GM12874 (cell line): ENCODE measurements around the gene CTU2.

Experiments used
- TF ChIP-seq, protein P1 (sequence below): IDR thresholded peaks from 2 replicates; pipeline ENCODE4 v1.5.1; 2011; ENCODE audit warnings: low read depth, mild to moderate bottlenecking, control low read depth, low read length, moderate library complexity; ENCODE audit not compliant: insufficient read depth

The CTU2 gene

DNA sequence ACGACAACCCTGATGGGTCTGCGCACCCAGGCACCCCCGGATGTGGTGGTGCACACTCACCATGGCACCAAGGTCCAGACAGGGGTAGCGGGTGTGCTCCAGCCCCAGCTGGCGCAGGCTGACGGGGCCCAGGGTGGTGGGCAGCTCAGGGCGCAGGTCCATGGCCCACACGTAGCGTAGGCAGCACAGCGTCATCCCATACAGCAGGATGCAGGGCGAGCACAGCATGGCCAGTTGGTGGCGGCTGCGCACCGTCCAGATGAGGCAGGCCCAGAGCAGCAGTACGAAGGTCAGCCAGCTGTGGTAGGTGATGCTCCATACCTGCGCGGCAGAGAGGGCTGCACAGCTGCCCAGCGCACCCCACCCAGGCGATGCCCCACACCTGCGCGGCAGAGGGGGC lies 29.8 kb downstream of the CTU2 start:
- TF ChIP-seq, protein P1, sequence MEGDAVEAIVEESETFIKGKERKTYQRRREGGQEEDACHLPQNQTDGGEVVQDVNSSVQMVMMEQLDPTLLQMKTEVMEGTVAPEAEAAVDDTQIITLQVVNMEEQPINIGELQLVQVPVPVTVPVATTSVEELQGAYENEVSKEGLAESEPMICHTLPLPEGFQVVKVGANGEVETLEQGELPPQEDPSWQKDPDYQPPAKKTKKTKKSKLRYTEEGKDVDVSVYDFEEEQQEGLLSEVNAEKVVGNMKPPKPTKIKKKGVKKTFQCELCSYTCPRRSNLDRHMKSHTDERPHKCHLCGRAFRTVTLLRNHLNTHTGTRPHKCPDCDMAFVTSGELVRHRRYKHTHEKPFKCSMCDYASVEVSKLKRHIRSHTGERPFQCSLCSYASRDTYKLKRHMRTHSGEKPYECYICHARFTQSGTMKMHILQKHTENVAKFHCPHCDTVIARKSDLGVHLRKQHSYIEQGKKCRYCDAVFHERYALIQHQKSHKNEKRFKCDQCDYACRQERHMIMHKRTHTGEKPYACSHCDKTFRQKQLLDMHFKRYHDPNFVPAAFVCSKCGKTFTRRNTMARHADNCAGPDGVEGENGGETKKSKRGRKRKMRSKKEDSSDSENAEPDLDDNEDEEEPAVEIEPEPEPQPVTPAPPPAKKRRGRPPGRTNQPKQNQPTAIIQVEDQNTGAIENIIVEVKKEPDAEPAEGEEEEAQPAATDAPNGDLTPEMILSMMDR, result no peak

DNA sequence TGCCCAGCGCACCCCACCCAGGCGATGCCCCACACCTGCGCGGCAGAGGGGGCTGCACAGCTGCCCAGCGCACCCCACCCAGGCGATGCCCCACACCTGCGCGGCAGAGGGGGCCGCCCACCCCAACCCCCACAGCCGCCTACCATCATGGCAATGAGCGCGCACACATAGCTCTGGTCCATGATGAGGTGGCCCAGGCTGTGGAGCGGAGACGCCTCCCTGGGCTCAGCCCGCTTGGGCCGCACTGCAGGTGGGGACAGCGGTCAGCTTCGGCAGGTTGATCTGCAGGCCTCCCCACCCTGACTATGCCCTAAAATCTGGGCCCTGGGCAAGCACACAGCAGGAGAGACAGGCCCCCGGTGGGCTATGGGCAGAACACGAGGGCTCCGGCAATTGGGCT lies 30.2 kb downstream of the CTU2 start:
- TF ChIP-seq, protein P1, result no peak

DNA sequence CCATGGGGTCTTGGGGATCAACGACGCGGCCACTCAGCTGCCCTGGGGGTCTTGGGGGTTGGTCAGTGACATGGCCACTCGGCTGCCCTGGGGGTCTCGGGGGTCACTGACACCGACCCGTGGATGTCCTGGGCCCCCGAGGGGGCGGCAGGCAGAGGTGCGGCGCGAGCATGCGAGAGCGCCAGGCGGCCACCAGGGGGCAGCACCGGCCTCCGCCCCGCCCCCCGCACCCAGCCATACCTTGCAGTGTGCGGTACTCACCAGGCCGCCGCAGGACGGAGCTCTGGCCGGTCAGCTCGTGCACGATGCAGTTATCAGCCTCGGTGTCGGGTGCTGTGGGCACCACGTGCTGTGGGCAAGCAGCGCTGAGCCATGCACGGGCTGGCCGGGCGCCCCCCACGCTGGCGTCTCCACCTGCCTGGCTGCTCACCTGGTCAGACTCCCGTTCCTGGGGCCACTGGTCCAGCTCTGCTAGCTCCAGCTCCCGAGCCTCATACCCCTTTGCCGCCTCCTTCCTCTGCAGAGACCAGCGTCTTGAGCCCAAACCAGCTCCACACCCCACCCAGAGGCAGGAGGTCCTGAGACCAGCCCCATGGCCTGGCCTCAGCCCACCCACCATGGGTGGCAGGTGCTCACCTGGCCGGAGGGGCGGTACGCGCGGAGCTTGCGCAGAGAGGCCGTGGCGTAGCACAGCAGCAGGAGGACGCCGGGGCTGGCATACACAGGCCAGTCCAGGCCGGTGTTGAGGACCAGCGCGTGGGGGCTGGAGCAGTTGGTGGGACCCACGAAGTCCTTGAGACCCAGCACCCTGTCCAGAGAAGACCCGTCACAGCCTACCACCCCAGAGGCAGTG lies 31.2 kb downstream of the CTU2 start:
- TF ChIP-seq, protein P1, result peak; percentile 99

DNA sequence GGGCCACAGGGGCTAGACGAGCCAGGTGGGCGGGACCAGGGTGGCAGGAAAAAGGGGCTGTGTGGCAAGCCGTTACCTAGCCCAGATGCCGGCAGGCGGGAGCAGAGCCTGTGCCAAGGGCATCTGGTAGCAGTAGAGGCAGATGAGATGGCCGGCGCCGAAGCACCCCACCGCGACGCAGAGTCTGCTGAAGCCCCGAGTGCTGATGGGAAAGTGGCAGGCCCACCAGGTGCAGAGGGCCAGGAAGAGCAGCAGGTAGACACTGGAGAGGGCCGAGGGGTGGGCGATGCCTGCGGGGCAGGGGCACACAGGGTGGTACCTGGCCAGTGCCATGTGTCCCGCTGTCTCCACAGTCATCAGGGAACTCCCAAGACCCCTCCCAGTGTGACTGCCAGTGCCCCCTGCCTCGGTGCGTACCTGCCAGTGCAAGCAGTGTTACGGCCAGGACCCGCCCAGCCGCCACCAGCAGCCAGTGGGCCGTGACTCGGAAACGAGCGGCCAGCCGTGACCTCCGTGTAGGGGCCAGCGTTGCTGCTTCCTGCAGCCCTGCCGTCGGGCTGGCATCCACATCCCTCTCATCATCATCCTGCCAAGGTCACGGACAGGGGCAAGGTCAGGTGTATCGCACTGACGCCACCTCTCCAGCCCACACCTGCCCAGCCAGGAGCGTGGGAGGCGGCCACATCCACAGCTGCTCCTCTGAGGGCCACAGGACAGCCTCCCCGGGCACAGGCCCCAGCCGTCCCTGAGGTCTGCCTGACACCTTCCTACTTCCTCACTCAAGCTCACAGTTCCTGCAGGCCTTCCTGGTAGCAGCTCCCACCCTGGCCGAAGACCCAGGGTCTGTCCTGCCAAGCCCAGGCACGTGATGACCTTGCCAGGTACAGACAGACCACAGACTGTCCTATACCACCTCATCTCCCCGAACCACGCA lies 32.1 kb downstream of the CTU2 start:
- TF ChIP-seq, protein P1, result no peak

DNA sequence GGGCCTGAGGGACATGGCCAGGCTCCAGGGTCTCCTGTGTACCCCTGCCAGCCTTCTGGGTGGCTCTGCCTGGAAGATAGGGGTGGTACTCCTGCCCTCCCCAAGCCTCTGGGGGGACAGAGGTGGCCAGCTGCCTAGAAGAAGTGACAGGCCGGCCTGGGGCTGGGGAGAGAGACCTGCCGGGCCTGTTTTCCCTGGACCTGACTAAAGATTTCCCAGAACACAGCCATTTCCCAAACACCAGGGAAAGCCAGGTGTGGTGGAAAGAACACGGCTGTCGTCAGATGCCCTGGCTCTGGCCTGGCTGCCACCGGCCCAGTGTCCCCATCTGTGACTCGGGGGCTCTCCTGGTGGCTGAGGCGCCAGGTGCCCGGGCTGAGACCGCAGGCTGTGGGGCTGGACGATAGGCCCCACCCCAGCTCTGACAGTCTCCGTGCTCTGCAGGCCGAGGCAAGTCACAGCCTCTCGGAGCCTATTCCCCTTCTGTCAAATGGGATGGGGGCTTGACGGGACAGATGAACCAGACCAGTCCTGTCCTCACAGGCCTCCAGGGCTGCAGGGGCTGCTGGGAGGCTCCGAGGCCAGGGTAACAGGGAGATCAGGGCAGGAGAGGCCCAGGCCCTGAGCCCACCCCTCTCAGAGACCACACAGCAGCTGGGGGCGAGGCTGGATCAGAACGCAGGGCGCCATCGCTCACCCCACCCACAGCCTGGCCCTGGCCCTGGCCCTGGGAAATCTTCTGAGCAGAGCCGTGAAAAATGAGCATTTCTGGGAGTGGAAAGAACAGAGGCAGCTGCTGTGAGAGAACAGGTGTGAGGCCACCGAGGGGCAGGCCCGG lies 33.1 kb downstream of the CTU2 start:
- TF ChIP-seq, protein P1, result no peak

DNA sequence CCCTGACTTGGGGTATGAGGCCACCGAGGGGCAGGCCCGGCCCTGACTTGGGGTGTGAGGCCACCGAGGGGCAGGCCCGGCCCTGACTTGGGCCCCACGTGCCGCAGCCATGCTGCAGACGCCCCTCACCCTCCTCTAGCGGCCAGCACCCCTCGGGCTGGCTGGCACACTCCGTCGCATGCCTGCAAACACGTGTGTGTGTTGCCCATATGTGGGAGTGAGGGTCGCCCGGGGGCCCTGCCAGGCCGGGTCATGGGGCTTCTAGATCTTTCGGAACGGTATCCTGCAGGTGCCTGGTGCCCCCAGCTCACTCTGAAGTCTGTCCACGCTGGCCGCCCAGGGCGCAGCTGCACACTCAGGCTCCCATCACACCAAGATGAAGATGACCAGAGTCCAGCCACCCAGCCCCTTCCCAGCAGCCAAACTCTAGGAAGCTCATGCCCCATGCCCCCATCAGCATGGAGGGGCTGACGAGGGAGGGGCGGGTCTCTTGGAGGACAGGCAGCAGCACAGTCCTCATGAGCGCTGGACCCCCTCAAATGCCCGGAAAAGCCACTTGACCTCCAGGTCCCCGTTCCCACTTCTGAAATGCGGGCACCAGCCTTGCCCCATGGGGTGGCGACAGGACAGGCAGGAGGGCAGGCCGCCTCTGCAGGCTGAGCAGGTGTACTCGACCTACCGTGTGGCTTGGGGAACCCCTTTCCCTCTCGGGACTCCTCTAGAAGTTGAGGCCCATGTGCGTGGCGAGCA lies 33.8 kb downstream of the CTU2 start:
- TF ChIP-seq, protein P1, result no peak
